NCI-H774 (cell line): ENCODE data around the gene TTC22.

ENCODE experiments used
- DNase-seq: peaks from one replicate; lab custom pipeline; 2025; lab: John Stamatoyannopoulos, UW

The TTC22 gene

DNA sequence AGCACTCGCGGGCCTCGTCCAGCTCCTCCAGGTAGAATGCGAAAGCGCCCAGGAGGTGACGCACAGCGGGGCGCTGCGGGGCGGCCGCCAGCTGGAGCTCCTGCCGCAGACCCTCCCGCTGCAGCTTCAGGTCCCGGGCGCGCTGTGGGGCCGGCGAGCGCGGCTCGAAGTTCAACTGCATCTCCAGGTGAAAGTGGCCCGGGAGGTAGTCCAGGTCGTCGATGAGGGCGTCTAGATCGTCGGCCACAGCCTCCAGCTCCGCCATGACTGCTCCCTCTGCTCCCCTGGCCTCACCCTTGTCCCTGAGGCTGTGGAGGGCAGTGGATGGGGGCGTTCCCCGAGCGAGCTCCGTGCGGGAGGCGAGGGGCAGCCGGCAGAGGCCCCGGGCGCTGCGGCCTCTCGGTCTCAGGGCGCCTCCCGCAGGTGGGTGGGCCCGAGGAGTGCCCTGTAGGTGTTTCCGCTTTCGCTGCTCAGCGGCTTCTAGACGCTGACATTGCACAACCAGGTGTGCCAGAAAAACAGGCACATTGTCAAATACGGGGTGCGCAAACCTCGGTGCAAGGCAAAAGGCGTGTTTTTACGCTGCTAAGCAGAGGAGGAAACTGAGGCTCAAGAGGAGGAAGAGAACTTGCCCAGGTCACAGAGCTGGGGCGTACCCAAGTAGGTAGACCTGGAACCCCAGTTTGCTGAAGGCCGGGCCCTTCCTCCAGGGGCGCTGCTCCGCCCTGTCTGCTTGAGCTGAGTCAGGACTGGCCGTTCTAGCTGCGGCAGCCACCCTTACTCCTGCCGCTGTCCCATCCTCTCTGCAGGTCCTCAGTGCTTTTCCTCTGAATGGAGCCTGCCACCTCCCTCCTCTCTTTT lies at the start of gene TTC22:
TTC22 (minus strand) TSS at position 425 of the 861 bp plus-strand sequence; CDS start at position 265, 160 bp downstream.
- DNase-seq: peak; percentile 70

DNA sequence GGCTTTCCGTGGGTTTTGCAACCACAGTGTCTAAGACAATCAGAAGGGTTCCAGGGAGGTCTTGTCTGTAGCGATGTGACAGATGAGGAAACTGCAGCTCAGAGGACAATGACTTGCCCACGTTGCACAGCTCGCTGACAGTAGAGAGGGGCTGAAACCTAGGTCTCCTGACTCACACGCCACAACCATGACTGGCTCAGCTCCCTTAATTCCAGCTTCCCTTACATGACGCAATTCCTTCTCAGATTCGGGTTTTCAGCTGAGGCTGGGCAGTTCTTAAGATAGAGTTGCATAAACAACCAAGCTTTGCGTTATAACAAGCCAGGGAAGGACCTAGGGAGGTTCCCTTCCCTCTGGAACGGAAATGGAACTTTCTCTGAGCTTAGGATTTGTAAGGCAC lies 49.6 kb upstream of the TTC22 start:
- no peak for DNase-seq

- no peak for DNase-seq
Observed at GRCh38 chr1:54850069-54850730, 49.1 kb upstream of the TTC22 start.

DNA sequence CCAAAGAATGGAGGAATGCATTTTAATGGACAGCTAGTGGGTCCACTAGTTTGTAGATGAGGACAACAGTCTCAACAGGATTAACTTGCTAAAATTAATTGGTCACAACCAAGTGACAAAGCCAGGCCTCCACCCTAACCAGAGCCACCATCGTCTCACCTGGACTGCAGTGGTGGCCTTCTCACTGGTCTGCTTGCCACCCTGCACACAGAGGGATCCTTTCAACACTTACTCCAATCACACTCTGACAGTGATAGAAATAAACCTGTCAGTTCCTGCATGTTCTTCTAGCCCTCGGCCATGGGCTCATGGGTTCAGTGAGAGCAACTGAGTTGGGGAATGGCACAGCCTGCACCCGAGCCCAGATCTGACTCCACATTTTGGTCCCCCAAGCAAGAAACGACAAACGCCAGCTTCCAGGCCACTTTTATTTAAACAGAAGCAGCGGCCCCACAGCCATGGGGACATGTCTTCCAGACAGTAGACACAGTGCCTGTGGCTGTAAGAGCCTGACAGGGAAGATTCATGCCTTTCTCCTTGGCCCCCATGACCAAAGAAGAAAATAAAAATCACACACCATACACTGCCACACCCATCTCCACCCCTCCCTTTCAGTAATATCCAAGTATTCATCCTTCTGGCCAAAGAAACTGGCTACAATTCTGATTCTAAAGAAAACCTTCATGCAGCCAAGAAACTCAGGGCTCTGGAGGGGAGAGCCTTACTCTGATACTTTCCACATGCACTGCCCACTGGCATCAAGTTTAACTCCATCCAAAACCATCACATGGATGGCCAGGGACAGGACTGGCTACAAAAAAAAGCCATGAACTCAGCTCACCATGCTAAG lies 48.3 kb upstream of the TTC22 start:
- no peak for DNase-seq

DNA sequence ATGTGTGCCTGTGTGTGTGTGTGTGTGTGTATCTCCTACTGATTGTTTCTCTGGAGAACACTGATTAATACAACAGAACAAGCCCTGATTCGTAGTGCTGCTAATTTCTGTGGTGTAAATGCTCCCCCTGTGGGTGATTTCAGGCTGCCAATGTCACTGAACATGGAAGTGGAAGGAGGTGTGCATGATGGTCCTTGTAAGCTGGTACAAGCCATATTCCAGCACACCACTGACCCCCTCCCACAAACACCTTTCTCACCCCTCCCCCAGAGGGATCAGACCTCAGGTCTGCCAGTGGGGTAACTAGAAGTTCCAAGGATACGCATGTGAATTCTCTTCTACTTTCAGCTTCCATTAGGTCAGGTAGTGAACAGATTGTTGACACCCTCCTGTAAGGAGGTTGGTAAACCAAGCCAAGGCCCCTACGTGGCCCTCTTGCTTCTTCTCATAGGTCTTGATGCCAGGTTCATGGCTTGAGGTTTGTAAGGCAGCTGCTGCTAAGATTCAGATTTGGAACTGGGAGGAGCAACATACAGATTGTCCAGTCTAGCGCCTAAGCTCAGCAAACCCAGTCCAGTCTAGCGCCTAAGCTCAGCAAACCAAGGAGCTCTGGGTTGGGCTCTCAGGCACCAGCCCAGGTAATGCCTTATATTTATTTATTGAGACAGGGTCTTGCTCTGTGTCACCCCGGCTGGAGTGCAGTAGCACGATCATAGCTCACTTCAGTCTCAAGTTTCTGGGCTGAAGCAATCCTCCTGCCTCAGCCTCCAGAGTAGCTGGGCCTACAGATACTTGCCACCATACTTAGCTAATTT lies 47.2 kb upstream of the TTC22 start:
- DNase-seq: no peak

GRCh38 chr1:54846716-54847284 lies 45.7 kb upstream of the TTC22 start:
- DNase-seq: no peak

GRCh38 chr1:54846301-54846700 lies 45.2 kb upstream of the TTC22 start:
- DNase-seq: no peak

DNA sequence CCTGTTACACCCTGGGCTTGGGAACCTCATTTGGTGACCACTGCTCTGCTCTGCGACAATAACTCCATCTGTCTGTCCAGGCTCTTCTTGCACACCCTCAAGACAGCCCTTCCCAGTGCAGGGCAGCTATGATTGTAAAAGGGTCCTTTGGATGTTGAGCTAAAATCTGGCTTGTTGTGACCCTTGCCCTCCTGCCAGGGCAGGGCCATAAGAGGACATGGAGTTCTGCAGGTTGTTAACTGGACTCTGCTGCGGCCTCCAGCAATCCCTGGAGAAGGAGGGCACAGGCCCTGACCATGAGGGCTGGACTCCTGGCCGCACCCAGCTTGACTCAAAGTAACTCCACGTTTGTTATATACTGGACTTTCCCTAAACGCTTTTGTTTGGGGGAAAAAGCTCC lies 44.6 kb upstream of the TTC22 start:
- DNase-seq: no peak

- DNase-seq: no peak
Observed at GRCh38 chr1:54844564-54844963, 43.4 kb upstream of the TTC22 start.

- no peak for DNase-seq
Observed at GRCh38 chr1:54843449-54843848, 42.3 kb upstream of the TTC22 start.

DNA sequence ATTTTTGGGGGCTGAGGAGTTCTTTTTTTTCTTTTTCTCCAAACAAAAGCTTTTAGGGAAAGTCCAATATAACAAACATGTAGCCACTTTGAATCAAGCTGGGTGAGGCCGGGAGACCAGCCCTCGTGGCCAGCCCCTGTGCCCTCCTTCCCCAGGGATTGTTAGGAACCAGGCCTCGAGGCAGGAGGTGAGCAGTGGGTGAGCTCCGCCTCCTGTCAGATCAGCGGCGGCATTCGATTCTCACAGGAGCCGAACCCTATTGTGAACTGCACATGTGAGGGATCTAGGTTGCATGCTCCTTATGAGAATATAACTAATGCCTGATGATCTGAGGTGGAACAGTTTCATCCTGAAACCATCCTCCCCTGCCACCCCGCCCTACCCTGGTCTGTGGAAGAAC lies 41.8 kb upstream of the TTC22 start:
- DNase-seq: no peak

DNA sequence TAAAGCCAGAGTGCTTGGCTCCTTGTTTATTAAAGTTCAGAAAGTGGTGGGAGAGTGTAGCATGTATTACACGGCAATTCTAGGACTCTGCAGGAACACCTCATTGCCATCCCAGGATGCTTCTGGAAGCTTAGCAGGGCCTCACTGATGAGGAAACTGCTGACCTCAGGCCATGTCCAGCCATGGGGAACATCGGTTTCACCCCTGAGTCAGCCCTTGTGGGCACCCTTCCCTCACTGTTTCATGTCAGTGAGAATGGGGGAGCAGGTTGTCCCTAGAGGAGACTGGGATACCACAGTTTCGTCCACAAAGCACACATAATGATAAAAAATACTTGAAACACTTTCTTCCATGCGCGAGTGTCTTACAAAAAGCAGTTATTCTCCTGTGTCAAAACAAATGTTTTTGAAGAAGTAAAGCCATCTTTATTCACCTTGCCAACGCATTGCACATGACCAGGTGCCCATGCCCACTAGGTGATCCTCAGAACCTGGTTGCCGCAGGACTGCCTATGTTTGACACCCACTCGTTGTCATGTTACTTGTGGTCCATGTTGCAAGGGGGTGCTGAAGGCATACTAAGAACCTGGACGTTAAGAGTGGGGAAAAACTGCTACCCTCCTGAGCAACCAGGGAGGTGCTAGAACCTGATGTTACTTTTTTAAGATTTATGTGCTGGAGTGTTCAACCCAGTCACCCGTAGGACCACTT lies 41.2 kb upstream of the TTC22 start:
- DNase-seq: no peak

DNA sequence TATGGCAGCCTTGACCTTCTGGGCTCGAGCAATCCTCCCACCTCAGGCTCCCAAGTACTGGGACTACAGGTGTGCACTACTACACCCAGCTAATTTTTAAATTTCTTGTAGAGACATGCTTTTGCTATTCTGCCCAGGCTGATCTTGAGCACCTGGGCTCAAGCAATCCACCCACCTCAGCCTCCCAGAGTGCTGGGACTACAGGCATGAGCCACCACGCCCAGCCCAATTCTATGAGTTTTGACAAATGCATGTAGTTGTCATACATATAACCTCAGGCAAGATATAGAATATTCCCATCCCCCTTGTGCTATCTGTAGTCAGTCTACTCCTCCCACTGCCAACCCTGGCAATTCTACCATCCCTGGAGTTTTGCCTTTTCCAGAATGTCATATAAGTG lies 38.7 kb upstream of the TTC22 start:
- no peak for DNase-seq

GRCh38 chr1:54838565-54839180 lies 37.5 kb upstream of the TTC22 start:
- DNase-seq: no peak

GRCh38 chr1:54837002-54837853 lies 36.1 kb upstream of the TTC22 start:
- no peak for DNase-seq

- no peak for DNase-seq
Observed at GRCh38 chr1:54836594-54836993, 35.5 kb upstream of the TTC22 start.

- DNase-seq: no peak
Observed at GRCh38 chr1:54835970-54836369, 34.8 kb upstream of the TTC22 start.

- no peak for DNase-seq
Observed at GRCh38 chr1:54835131-54835898, 34.2 kb upstream of the TTC22 start.
